Effector memory CD8-positive, alpha-beta T cell (primary cell): ENCODE measurements around the gene PSMA5.
"Not testable (repeated sequence)": the region's sequence is repeated elsewhere in the genome, so short reads cannot be mapped to it uniquely, and the experiment has no call there.

Experiments
- ATAC-seq: fragments of 150-1000 bp; cut with Tn5 transposase; replicated peaks from 2 replicates; pipeline ENCODE4 v1.10.0; 2021; ENCODE audit warnings: mild to moderate bottlenecking, moderate library complexity
- DNase-seq, 3 experiments: peaks; one replicate each; pipeline ENCODE4 v3.0.0; 2021
- H3K27ac Mint-ChIP-seq, 2 donors: one replicate each; pipeline ENCODE4 v1.8.0; 2022; ENCODE audit warnings: mild to moderate bottlenecking in 2 of 2, mixed read lengths in 2 of 2, moderate library complexity in 2 of 2
- H3K27me3 Mint-ChIP-seq, 2 donors: one replicate each; pipeline ENCODE4 v1.8.0; 2022; ENCODE audit warnings: mixed read lengths in 2 of 2
- H3K36me3 Mint-ChIP-seq: one replicate; pipeline ENCODE4 v1.8.0; 2022; ENCODE audit warnings: mild to moderate bottlenecking, moderate library complexity, mixed read lengths; ENCODE audit not compliant: insufficient read depth
- H3K4me1 Mint-ChIP-seq, 2 donors: one replicate each; pipeline ENCODE4 v1.8.0; 2022; ENCODE audit warnings: low read depth in 2 of 2, mixed read lengths in 2 of 2
- H3K4me3 Mint-ChIP-seq, 2 donors: one replicate each; pipeline ENCODE4 v1.8.0; 2022; ENCODE audit warnings: mild to moderate bottlenecking in 2 of 2, mixed read lengths in 2 of 2, moderate library complexity in 2 of 2
- H3K9me3 Mint-ChIP-seq, 2 donors: one replicate each; pipeline ENCODE4 v1.8.0; 2022; ENCODE audit warnings: mixed read lengths in 2 of 2

Gene PSMA5

GRCh38 chr1:109412551-109412950 is 13.7 kb downstream of the PSMA5 start:
- H3K27me3 Mint-ChIP-seq: no peaks in the 10 kb centered on the region
- H3K27ac Mint-ChIP-seq: no peak overlapping the region
- ATAC-seq (no peak), DNase-seq (no peak)
- no peaks in the 10 kb centered on the region for H3K9me3 Mint-ChIP-seq
- H3K36me3 Mint-ChIP-seq: peaks cover 93% of the 10 kb centered on the region
- no peak overlapping the region for H3K4me3 Mint-ChIP-seq
- peaks cover 16 to 38% of the 10 kb centered on the region in 2 donors for H3K4me1 Mint-ChIP-seq

DNA sequence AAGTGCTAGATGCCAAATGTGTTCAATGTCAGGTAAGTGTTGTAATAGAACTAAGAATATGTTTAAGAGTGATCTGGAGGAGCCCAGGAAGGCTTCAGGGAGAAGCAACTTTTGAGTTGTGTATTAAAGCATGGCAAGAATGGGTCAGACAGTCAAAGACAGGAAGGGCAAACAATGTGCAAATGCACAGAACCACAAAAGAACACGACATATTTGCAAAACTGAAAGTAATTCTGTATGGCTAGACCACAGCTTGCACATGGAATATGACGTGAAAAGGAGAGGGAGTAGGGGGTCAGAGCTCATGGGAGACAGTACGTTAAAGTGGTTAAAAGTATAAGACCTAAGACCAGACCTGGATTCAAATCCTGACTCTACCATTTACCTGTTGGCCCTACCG is 21.4 kb downstream of the PSMA5 start:
- H3K4me1 Mint-ChIP-seq: peaks cover 11 to 20% of the 10 kb centered on the region in 2 donors
- H3K27ac Mint-ChIP-seq: peak overlapping the region; percentile 44 to 93
- H3K27me3 Mint-ChIP-seq: no peaks in the 10 kb centered on the region
- no peaks in the 10 kb centered on the region for H3K9me3 Mint-ChIP-seq
- peaks cover 74% of the 10 kb centered on the region for H3K36me3 Mint-ChIP-seq
- ATAC-seq (peak; percentile 57), DNase-seq (no peak)
- peak overlapping the region; percentile 42 to 53 for H3K4me3 Mint-ChIP-seq

GRCh38 chr1:109402025-109402424 is 24.2 kb downstream of the PSMA5 start:
- H3K36me3 Mint-ChIP-seq: peaks cover 51% of the 10 kb centered on the region
- H3K9me3 Mint-ChIP-seq: no peaks in the 10 kb centered on the region
- DNase-seq (no peak), ATAC-seq (no peak)
- no peak overlapping the region for H3K27ac Mint-ChIP-seq
- peaks cover 2 to 10% of the 10 kb centered on the region in 2 donors for H3K27me3 Mint-ChIP-seq
- peaks cover 18 to 29% of the 10 kb centered on the region in 2 donors for H3K4me1 Mint-ChIP-seq
- H3K4me3 Mint-ChIP-seq: no peak overlapping the region

DNA sequence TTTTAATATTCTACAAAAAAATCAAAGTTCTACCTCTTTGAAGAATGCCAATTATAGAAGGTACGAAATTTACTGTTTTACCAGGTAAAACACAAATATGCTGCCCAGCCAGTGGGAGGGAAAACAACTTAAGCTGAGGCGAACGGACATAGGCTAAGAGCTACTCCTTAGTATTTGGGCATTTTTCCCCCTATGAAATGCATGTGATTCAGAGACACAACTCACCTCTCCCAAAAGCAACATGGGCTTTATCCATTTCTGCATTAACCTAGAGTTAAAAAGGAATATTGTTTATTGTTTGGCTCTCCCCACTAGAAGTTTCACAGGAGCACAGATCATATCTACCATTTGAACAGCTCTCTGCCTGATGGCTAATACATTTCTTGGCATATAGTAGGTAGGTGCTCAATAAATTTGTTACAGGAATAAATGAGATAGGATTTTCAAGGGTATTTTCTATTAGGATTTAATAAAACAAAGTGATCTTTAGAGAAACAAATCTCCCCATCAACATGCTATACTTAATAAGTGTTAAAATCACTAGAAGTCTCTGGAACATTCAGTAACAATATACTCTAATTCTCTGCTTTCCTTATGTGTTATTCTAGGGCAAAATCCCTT is 26.1 kb downstream of the PSMA5 start:
- Mint-ChIP-seq H3K4me3 (no peak overlapping the region), H3K36me3 (peaks cover 37% of the 10 kb centered on the region), H3K4me1 (peaks cover 14 to 16% of the 10 kb centered on the region in 2 donors), H3K27me3 (peaks cover 20 to 29% of the 10 kb centered on the region in 2 donors), H3K27ac (no peak overlapping the region), H3K9me3 (no peaks in the 10 kb centered on the region)
- no peak for DNase-seq
- ATAC-seq: no peak

- Mint-ChIP-seq H3K36me3 (peaks cover 37% of the 10 kb centered on the region), H3K4me3 (no peak overlapping the region), H3K27me3 (peaks cover 27 to 36% of the 10 kb centered on the region in 2 donors), H3K4me1 (peaks cover 9% of the 10 kb centered on the region in 2 donors), H3K9me3 (no peaks in the 10 kb centered on the region), H3K27ac (no peak overlapping the region)
- peak; percentile 41 to 47 (median 41) for DNase-seq
- ATAC-seq: peak; percentile 37
These were observed 26.8 kb downstream of the PSMA5 start for GRCh38 chr1:109399326-109399957.

DNA sequence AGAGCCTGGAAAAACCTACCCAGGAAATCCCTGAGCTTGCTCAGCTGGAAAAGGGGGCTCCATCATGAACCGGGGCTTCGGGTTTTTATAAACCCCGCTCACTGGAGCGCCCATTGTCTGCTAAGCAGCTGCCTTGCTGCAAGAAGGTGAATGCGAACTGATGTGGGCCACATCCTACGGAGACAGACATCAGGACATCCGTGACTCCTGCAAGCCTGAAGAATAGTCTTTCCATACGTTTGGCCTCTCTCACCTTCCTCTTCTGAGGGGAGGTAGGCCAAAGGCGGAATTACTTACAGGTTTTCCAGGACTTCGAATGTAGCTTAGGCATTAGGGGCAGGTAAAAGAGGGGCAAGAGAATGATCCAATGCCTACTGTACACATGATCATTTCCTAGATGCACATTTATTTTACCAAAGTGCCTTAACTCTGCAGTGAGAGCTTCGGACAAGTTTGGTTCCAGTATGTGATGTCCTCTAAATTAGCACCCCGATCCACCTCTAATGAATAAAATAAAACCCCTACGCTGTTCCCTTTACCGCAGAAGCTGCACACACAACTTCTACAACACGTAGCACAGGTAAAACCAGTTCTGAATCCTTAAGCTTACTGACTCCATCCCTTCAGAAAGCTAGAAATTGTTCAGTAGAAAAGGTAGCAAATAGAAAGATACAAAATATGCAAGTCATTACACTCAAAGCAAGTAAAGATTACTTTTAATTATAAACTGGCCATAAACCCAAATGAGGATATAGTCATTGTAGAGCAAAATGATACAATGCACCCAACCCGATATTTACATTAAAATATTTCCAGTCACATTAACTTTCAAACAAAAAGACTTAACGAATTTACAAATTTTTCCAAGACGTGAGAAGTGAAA is 27.7 kb downstream of the PSMA5 start:
- peaks cover 33% of the 10 kb centered on the region for H3K36me3 Mint-ChIP-seq
- ATAC-seq (no peak), DNase-seq (no peak)
- no peaks in the 10 kb centered on the region for H3K9me3 Mint-ChIP-seq
- H3K4me1 Mint-ChIP-seq: peaks cover 9% of the 10 kb centered on the region in 2 donors
- H3K27me3 Mint-ChIP-seq: peaks cover 36 to 43% of the 10 kb centered on the region in 2 donors
- peak overlapping the region; percentile 75 to 83 for H3K4me3 Mint-ChIP-seq
- H3K27ac Mint-ChIP-seq: no peak overlapping the region

DNA sequence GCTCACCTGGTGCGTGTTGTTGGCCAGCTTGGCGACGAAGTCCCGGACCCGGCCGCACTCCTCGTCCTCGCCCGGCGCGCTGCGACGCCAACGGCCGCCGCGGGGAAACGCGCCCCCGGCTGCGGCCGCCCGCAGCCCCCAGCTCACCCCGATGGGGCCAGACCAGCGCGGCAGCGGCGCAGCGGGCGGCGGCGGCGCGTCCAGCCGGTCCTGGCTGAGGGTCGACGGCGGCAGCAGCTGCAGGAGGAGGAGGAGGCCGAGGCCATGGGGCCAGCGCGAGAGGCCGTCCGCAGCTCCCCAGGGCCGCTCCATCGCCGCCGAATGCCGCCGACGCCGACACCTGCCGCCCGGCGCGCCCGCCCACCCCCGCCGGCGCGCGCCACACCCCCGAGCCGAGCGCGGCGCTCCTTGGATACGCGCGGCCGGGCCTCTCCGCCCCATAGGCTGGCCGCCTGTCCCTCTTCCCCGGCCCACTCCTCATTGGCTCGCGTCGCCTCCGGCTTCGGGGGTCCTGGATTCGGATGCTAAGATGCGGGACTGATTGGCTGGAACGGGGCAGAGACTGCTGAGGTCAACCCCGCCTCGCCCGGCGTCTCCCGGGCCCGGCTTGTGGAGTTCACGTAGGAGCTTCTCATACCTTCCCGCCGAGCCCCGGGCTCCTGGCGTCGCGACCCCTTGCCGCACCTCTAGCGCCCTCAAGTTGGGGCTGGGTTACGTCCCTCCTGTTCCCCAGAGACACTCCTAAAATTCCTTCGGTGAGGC is 28.5 kb downstream of the PSMA5 start, which contains the start of gene SORT1:
SORT1 (minus strand) TSS at position 338 of the 762 bp plus-strand sequence; CDS start at position 312, 26 bp downstream.
- DNase-seq (peak; percentile 26 to 36 (median 34)), ATAC-seq (peak; percentile 95)
- Mint-ChIP-seq H3K36me3 (peaks cover 28% of the 10 kb centered on the region), H3K9me3 (no peaks in the 10 kb centered on the region), H3K27me3 (peaks cover 44 to 47% of the 10 kb centered on the region in 2 donors), H3K27ac (no peak within 1 kb of the TSS), H3K4me3 (peak within 1 kb of the TSS; percentile 78 to 83), H3K4me1 (peaks cover 9% of the 10 kb centered on the region in 2 donors)

- no peak overlapping the region for H3K27ac Mint-ChIP-seq
- H3K9me3 Mint-ChIP-seq: no peaks in the 10 kb centered on the region
- DNase-seq (peak in 1 of 3 experiments; percentile 5), ATAC-seq (peak; percentile 20)
- H3K4me3 Mint-ChIP-seq: peak overlapping the region; percentile 78 to 80
- peaks cover 9% of the 10 kb centered on the region in 2 donors for H3K4me1 Mint-ChIP-seq
- H3K27me3 Mint-ChIP-seq: peaks cover 47 to 55% of the 10 kb centered on the region in 2 donors
- peaks cover 21% of the 10 kb centered on the region for H3K36me3 Mint-ChIP-seq
These were observed 29.2 kb downstream of the PSMA5 start for GRCh38 chr1:109396871-109397580.

DNA sequence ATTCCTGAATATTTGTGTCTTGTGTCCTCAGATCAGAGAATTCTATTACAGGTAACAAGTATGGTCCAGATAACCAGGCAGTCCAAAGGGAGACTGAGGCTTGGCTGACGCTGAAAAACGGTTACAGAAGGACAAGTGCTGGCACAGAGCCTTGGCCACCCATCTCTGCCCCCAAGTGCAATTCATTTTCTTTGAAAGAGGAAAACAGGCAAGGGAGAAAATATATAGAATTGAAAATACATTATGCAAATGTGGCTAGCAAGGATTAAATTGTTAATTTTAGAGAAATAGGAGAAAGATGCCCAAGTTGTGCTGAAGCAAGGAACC is 29.8 kb downstream of the PSMA5 start:
- Mint-ChIP-seq H3K9me3 (no peaks in the 10 kb centered on the region), H3K4me3 (peak overlapping the region; percentile 78 to 80), H3K27ac (no peak overlapping the region), H3K27me3 (peaks cover 47 to 55% of the 10 kb centered on the region in 2 donors), H3K36me3 (peaks cover 16% of the 10 kb centered on the region), H3K4me1 (peaks cover 9% of the 10 kb centered on the region in 2 donors)
- no peak for ATAC-seq
- DNase-seq: no peak

DNA sequence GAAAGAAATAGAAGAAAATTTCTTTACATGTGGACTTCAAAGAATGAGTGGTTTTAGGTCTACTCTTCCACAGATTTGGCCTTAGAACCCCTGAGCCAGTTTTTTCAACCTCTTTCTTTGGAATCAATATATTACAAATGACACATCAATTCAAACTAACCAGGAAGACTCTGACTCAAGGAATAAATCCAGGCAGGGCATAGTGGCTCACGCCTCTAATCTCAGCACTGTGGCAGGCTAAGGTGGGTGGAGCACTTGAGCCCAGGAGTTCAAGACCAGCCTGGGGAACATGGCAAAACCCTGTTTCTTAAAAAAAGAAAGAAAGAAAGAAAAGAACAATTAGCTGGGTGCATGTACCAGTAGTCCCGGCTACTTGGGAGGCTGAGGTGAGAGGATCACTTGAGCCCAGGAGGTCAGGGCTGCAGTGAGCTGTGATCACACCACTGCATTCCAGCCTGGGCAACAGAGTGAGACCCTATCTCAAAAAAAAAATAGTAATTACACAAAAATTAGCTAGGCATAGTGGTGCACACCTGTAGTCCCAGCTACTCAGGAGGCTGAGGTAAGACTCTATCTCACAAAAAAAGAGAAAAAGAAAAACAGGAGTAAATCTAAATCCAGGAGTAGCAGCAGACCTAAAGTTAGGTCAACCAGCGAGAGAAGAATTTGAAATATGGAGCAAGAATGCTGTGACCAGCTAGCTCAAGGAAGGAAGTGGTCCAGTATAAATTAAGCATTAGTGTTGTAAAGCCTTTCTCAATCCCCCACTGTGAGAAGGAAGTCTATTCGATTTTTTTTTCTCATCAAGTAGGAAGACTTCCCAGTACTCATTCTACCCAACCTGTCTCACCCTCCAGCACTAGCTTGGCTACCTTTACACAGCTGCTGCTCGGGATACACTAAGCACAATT is 30.4 kb downstream of the PSMA5 start:
- H3K27ac Mint-ChIP-seq: no peak overlapping the region
- H3K4me1 Mint-ChIP-seq: peaks cover 9% of the 10 kb centered on the region in 2 donors
- H3K9me3 Mint-ChIP-seq: no peaks in the 10 kb centered on the region
- DNase-seq (no peak), ATAC-seq (no peak)
- H3K36me3 Mint-ChIP-seq: peaks cover 10% of the 10 kb centered on the region
- H3K4me3 Mint-ChIP-seq: peak overlapping the region; percentile 78 to 80
- peaks cover 47 to 55% of the 10 kb centered on the region in 2 donors for H3K27me3 Mint-ChIP-seq

DNA sequence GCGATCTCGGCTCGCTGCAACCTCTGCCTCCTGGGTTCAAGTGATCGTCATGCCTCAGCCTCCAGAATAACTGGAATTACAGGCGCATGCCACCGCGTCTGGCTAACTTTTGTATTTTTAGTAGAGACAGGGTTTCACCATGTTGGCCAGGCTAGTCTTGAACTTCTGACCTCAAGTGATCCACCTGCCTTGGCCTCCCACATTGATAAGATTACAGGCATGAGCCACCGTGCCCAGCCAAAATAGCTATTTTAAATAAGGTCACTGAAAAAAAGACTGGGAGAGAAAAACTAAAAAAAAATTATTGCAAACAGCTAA is 31.0 kb downstream of the PSMA5 start:
- not testable (repeated sequence) for H3K27ac Mint-ChIP-seq, H3K9me3 Mint-ChIP-seq, H3K4me3 Mint-ChIP-seq, DNase-seq, ATAC-seq, H3K36me3 Mint-ChIP-seq, H3K4me1 Mint-ChIP-seq
- H3K27me3 Mint-ChIP-seq: peaks cover 48 to 59% of the 10 kb centered on the region in 2 donors
